NT2/D1 (cell line): Measurements from ENCODE around the gene KIF27.
"Not testable (repeated sequence)": the region's sequence is repeated elsewhere in the genome, so short reads cannot be mapped to it uniquely, and the experiment has no call there.

ENCODE experiments used
- DNase-seq: peaks from one replicate; pipeline ENCODE4 v3.0.0-alpha.2; 2011; ENCODE audit warnings: low read depth, low spot score
- H3K27me3 ChIP-seq: 2 replicates; pipeline ENCODE4 v1.6.0; 2011; ENCODE audit warnings: mild to moderate bottlenecking; ENCODE audit not compliant: insufficient read length, insufficient read depth
- H3K36me3 ChIP-seq: 2 replicates; pipeline ENCODE4 v1.6.1; 2011; ENCODE audit warnings: mild to moderate bottlenecking, low read length, mixed read lengths; ENCODE audit not compliant: insufficient read depth, insufficient read length
- H3K4me1 ChIP-seq: 2 replicates; pipeline ENCODE4 v1.5.1; 2011; ENCODE audit not compliant: insufficient read depth, insufficient read length
- H3K4me3 ChIP-seq: 2 replicates; pipeline ENCODE4 v1.5.1; 2011; ENCODE audit warnings: low read depth; ENCODE audit not compliant: insufficient read length
- H3K9ac ChIP-seq: 2 replicates; pipeline ENCODE4 v1.6.0; 2011; ENCODE audit warnings: low read depth; ENCODE audit not compliant: insufficient read length
- H3K9me3 ChIP-seq: 2 replicates; pipeline ENCODE4 v1.5.1; 2011; ENCODE audit warnings: mild to moderate bottlenecking, low read length; ENCODE audit not compliant: insufficient read depth
- SUZ12 ChIP-seq: IDR thresholded peaks from 2 replicates; pipeline ENCODE4 v1.6.1; 2011; ENCODE audit not compliant: insufficient read length, insufficient read depth; ENCODE audit errors: extremely low read depth
- YY1 ChIP-seq: IDR thresholded peaks from 2 replicates; pipeline ENCODE4 v1.6.1; 2011; ENCODE audit not compliant: insufficient read length, insufficient read depth
- ZNF274 ChIP-seq: IDR thresholded peaks from 2 replicates; pipeline ENCODE4 v1.6.1; 2011; ENCODE audit warnings: mild to moderate bottlenecking, low read depth, low read length

Gene KIF27

DNA sequence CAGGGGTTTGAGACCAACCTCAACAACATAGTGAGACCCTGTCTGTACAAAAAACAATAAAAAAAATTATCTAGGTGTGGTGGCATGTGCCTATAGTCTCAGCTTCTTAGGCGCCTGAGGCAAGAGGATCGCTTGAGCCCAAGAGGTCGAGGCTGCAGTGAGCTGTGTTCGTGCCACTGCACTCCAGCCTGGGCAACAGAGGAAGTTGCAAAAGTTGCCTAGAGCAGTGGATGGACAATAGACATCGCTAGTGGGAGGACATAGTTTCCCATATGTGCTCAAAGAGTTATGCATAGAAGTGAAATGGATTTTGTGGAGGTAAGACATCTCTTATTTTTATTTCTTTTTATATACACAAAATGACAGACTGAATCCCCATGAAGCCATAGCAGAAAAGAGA lies 39.8 kb upstream of the KIF27 start:
- DNase-seq, result no peak
- no peak for TF ChIP-seq YY1
- TF ChIP-seq ZNF274, result no peak
- TF ChIP-seq SUZ12, result no peak
- no peaks in the 10 kb centered on the region for H3K4me1 ChIP-seq
- H3K9me3 ChIP-seq, result no peaks in the 10 kb centered on the region
- H3K36me3 ChIP-seq, result no peaks in the 10 kb centered on the region
- H3K9ac ChIP-seq, result no peak overlapping the region
- peaks cover 3% of the 10 kb centered on the region for H3K27me3 ChIP-seq
- no peak overlapping the region for H3K4me3 ChIP-seq

GRCh38 chr9:83959061-83959460 lies 37.8 kb upstream of the KIF27 start:
- Histone ChIP-seq H3K27me3 (peaks cover 3% of the 10 kb centered on the region), H3K36me3 (peaks cover 8% of the 10 kb centered on the region), H3K9ac (no peak overlapping the region), H3K4me1 (no peaks in the 10 kb centered on the region), H3K4me3 (no peak overlapping the region), H3K9me3 (no peaks in the 10 kb centered on the region)
- DNase-seq, result no peak
- TF ChIP-seq SUZ12 (no peak), YY1 (no peak), ZNF274 (no peak)

- no peak for DNase-seq
- H3K4me3 ChIP-seq, result peak overlapping the region; percentile 85
- H3K9ac ChIP-seq, result peak overlapping the region; percentile 88
- no peaks in the 10 kb centered on the region for H3K9me3 ChIP-seq
- H3K4me1 ChIP-seq, result no peaks in the 10 kb centered on the region
- TF ChIP-seq ZNF274, result no peak
- TF ChIP-seq YY1, result no peak
- TF ChIP-seq SUZ12, result no peak
- H3K36me3 ChIP-seq, result peaks cover 16% of the 10 kb centered on the region
- peaks cover 3% of the 10 kb centered on the region for H3K27me3 ChIP-seq
Observed at GRCh38 chr9:83957248-83957513, 35.9 kb upstream of the KIF27 start.

DNA sequence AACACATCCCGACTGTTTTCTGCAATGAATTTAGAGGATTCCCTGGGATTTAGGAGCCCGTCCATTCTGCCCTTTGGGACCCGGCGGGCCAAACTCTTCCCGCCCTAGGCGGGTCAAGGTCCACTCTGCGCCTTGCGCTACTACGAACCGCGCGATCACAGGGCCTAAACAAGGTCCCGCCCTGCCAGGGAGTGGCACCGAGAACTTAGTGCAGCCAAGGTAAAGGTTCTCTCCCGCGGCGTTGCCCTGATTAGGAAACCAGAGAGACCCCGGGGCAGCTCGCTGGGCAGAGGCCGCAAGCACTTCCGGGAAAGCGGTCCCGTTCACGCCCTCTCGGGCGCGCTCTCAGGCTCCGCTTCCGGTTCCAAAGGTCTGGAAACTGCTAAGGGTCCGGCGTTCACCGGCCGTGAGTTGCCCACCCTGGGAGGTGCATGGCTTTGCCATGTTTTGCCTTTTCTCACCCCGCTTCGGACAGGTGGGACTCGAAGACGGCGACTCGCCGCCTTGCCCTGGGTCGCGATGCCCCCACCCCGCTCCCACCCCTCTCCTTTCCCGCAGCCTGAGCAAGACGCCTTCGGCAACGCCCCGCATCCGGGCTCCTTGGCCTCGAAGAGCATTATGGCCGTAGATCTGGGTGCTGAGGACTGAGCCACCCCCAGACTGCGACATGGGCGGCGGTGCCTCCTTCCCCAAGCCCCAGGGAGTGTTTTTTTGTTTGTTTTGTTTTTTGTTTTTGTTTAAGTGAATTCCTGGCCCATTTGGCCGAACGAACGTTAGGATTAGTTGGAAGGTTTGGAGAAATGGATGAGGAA lies 35.4 kb upstream of the KIF27 start:
- Histone ChIP-seq H3K27me3 (peaks cover 3% of the 10 kb centered on the region), H3K9me3 (no peaks in the 10 kb centered on the region), H3K4me1 (no peaks in the 10 kb centered on the region), H3K4me3 (peak overlapping the region; percentile 85), H3K9ac (peak overlapping the region; percentile 88), H3K36me3 (peaks cover 22% of the 10 kb centered on the region)
- no peak for DNase-seq
- no peak for TF ChIP-seq ZNF274
- TF ChIP-seq SUZ12, result no peak
- TF ChIP-seq YY1, result no peak

DNA sequence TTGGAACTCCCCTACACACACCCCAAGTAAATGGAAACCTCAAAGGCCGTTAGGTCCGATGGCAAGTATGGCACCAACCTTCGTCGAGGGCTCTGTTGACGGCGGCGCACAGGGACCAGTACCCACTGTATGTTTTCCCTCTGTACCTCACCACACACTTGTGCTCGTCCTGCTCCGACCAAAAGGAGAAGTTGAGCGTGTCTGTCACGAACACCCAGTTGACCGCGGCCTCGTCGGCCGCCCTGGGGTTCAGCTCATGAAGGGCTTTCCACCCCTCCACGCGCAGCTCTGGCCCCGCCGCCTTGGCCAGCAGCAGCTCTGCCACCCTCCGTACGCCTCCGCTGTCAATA lies 34.8 kb upstream of the KIF27 start:
- no peaks in the 10 kb centered on the region for H3K9me3 ChIP-seq
- peaks cover 25% of the 10 kb centered on the region for H3K36me3 ChIP-seq
- TF ChIP-seq YY1 (no peak), SUZ12 (no peak), ZNF274 (no peak)
- no peaks in the 10 kb centered on the region for H3K4me1 ChIP-seq
- peaks cover 3% of the 10 kb centered on the region for H3K27me3 ChIP-seq
- peak overlapping the region; percentile 85 for H3K4me3 ChIP-seq
- H3K9ac ChIP-seq, result peak overlapping the region; percentile 88
- DNase-seq, result no peak

- not testable (repeated sequence) for H3K4me1 ChIP-seq, H3K9ac ChIP-seq, DNase-seq, H3K4me3 ChIP-seq, H3K27me3 ChIP-seq
- peaks cover 54% of the 10 kb centered on the region for H3K36me3 ChIP-seq
- peaks cover 24% of the 10 kb centered on the region; the same call in 1 of the 2 replicates for H3K9me3 ChIP-seq
Observed at GRCh38 chr9:83948096-83948495, 26.9 kb upstream of the KIF27 start.

DNA sequence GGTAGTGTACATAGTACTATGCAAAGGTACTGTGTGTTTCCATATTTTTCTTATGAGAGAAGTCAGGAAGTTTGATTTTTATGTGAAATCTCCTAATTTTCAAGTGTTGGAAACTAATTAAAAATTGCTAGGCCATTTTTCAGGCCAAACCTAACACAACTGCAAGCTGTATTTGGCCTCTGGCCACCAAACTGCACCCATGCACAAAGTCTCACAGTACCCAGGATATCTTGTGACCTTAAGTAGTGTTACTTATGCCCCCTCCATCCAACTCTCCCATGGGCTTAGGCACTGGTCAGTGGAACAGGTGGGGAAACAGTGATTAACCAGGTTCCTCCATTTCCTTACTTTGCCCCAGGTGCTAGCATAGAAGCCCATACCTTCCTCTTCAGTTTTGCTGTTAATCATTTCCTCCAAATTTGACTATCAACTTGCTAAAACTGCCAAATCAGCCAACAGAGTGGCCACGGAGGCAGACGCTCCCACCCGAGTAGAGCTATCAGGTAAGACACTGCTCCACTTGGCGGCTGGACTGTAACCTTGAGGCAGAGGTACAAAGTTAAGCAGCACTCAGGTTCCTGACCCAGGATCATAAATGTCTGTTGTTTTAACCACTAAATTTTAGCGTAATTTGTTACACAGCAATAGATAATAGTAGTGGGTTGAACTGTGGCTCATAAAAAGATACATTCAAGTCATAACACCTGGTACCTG lies 19.5 kb upstream of the KIF27 start:
- DNase-seq, result no peak
- peaks cover 54% of the 10 kb centered on the region for H3K36me3 ChIP-seq
- TF ChIP-seq SUZ12 (no peak), ZNF274 (no peak), YY1 (no peak)

More for the DNA sequence above, 19.5 kb upstream of the KIF27 start:
- H3K27me3 ChIP-seq, result no peaks in the 10 kb centered on the region
- H3K9me3 ChIP-seq, result no peaks in the 10 kb centered on the region
- no peak overlapping the region for H3K9ac ChIP-seq
- H3K4me1 ChIP-seq, result no peaks in the 10 kb centered on the region
- H3K4me3 ChIP-seq, result no peak overlapping the region
